Measurements from ENCODE around the gene NPR3.

DNA sequence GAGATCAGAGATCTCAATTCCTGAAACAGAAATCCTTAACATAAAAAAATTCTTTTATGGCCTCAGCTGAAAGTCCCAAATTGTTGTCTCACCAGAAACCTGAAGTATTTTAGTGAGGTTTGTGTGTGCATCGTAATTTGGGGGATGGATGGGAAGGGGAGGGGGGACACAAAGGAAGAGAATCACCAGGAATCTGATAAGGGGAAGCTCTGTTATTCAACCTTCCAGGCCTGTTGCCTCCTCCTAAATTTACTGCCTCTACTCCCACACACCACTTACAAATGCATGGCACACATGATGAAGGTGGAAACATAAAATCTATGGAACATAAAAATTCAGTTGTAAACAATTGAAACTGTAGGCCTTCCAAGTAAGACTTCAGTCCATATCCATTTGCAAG is 97.7 kb downstream of the NPR3 start:
- TF ChIP-seq, protein P1, sequence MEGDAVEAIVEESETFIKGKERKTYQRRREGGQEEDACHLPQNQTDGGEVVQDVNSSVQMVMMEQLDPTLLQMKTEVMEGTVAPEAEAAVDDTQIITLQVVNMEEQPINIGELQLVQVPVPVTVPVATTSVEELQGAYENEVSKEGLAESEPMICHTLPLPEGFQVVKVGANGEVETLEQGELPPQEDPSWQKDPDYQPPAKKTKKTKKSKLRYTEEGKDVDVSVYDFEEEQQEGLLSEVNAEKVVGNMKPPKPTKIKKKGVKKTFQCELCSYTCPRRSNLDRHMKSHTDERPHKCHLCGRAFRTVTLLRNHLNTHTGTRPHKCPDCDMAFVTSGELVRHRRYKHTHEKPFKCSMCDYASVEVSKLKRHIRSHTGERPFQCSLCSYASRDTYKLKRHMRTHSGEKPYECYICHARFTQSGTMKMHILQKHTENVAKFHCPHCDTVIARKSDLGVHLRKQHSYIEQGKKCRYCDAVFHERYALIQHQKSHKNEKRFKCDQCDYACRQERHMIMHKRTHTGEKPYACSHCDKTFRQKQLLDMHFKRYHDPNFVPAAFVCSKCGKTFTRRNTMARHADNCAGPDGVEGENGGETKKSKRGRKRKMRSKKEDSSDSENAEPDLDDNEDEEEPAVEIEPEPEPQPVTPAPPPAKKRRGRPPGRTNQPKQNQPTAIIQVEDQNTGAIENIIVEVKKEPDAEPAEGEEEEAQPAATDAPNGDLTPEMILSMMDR (IDR thresholded peaks at IDR 0.05; ENCODE audit: low read length), result no peak
- no peak for TF ChIP-seq EZH2 (IDR thresholded peaks at IDR 0.05; ENCODE audit: borderline replicate concordance, low read length)

Data from OCI-LY1 (cell line).